ENCODE measurements around the gene VDAC1.
"Not testable (repeated sequence)": the region's sequence is repeated elsewhere in the genome, so short reads cannot be mapped to it uniquely, and the experiment has no call there.

The VDAC1 gene

GRCh38 chr5:134004626-134005416 is at the start of gene VDAC1:
Gene VDAC1 (minus strand): TSS chr5:134004975. CDS start chr5:133993012, 11,963 bp downstream.
- DNase-seq (ENCODE audit: low read depth in 2 of 2), result peak; percentile 52 to 66

- no peak for DNase-seq (ENCODE audit: low read depth in 2 of 2)
Measured at GRCh38 chr5:134053840-134054338, 49.1 kb upstream of the VDAC1 start.

GRCh38 chr5:134053314-134053839 is 48.6 kb upstream of the VDAC1 start:
- no peak for DNase-seq (ENCODE audit: low read depth in 2 of 2)

GRCh38 chr5:134051305-134051704 is 46.5 kb upstream of the VDAC1 start:
- no peak for DNase-seq (ENCODE audit: low read depth in 2 of 2)

- no peak for DNase-seq (ENCODE audit: low read depth in 2 of 2)
Measured at GRCh38 chr5:134048864-134049263, 44.1 kb upstream of the VDAC1 start.

- DNase-seq (ENCODE audit: low read depth in 2 of 2), result no peak
Measured at GRCh38 chr5:134047687-134048056, 42.9 kb upstream of the VDAC1 start.

GRCh38 chr5:134046801-134047686 is 42.3 kb upstream of the VDAC1 start:
- DNase-seq (ENCODE audit: low read depth in 2 of 2), result no peak

GRCh38 chr5:134046330-134046729 is 41.6 kb upstream of the VDAC1 start:
- no peak for DNase-seq (ENCODE audit: low read depth in 2 of 2)

- DNase-seq (ENCODE audit: low read depth in 2 of 2), result no peak
Measured at GRCh38 chr5:134043793-134044792, 39.3 kb upstream of the VDAC1 start.

- DNase-seq (ENCODE audit: low read depth in 2 of 2), result no peak
Measured at GRCh38 chr5:134041570-134042411, 37.0 kb upstream of the VDAC1 start.

- DNase-seq (ENCODE audit: low read depth in 2 of 2), result no peak
Measured at GRCh38 chr5:134038138-134038537, 33.4 kb upstream of the VDAC1 start.

GRCh38 chr5:134037160-134037559 is 32.4 kb upstream of the VDAC1 start:
- DNase-seq (ENCODE audit: low read depth in 2 of 2), result no peak

GRCh38 chr5:134034326-134034725 is 29.6 kb upstream of the VDAC1 start:
- no peak for DNase-seq (ENCODE audit: low read depth in 2 of 2)

GRCh38 chr5:134030303-134030964 is 25.7 kb upstream of the VDAC1 start:
- DNase-seq (ENCODE audit: low read depth in 2 of 2), result not testable (repeated sequence)

GRCh38 chr5:134029156-134029555 is 24.4 kb upstream of the VDAC1 start:
- no peak for DNase-seq (ENCODE audit: low read depth in 2 of 2)

GRCh38 chr5:134028496-134028895 is 23.7 kb upstream of the VDAC1 start:
- DNase-seq (ENCODE audit: low read depth in 2 of 2), result no peak

GRCh38 chr5:134027288-134027615 is 22.5 kb upstream of the VDAC1 start:
- no peak for DNase-seq (ENCODE audit: low read depth in 2 of 2)

GRCh38 chr5:134026521-134027287 is 21.9 kb upstream of the VDAC1 start:
- DNase-seq (ENCODE audit: low read depth in 2 of 2), result peak; percentile 12 to 28

GRCh38 chr5:134025786-134026185 is 21.0 kb upstream of the VDAC1 start:
- DNase-seq (ENCODE audit: low read depth in 2 of 2), result no peak
